ENCODE data around the gene BTNL9. TPM values are rescaled to one million over a fixed set of nuclear protein-coding genes. Genes with fewer than 3 reads are reported as not detected.

Gene BTNL9
- total and polyA plus RNA-seq, 2 of the 8 experiments (the other 6 are each of a cell fraction or from before 2014, with no cell fraction given), result 0.23 to 0.89 TPM

DNA sequence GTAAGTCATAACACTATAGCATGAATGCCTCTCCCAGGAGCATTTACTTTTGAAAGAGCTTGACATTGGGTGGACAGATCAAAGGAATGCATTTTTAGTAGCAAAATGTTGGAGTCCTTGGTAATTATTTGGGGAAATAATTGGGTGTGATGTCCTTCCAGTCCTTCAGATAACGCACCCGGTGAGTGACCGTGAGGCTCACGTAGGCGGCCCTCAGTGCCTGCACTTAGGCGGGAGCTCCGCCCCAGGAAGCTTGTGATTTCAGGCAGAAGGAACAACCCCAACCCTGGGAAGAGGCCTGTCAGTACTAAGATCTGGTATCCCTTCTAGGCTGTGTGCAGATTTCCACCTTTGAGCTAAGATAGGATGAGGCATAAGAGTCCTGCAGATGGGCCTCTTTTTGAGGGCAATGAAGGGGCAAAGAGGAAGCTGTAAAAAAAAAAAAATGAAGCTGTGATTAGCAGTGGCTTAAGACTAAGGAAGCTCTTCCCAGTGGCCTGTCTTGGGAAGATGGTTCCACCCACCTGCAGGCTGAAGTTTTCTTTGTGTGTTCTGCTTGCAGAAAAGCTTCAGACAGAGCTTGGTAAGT lies 14.9 kb downstream of the BTNL9 start (continued):
- TF ChIP-seq SP1 (IDR thresholded peaks at IDR 0.05; ENCODE audit: low read depth, low read length) (no peak), RAD21 (IDR thresholded peaks at IDR 0.05 in 1 of 2, conservative IDR thresholded peaks at IDR 0.05 in 1 of 2; ENCODE audit: low read depth in 2 of 2, low read length in 2 of 2) (no peak), RBBP5 (IDR thresholded peaks at IDR 0.05; ENCODE audit: borderline replicate concordance, low read depth, low read length) (no peak)
- TF ChIP-seq, protein P1, sequence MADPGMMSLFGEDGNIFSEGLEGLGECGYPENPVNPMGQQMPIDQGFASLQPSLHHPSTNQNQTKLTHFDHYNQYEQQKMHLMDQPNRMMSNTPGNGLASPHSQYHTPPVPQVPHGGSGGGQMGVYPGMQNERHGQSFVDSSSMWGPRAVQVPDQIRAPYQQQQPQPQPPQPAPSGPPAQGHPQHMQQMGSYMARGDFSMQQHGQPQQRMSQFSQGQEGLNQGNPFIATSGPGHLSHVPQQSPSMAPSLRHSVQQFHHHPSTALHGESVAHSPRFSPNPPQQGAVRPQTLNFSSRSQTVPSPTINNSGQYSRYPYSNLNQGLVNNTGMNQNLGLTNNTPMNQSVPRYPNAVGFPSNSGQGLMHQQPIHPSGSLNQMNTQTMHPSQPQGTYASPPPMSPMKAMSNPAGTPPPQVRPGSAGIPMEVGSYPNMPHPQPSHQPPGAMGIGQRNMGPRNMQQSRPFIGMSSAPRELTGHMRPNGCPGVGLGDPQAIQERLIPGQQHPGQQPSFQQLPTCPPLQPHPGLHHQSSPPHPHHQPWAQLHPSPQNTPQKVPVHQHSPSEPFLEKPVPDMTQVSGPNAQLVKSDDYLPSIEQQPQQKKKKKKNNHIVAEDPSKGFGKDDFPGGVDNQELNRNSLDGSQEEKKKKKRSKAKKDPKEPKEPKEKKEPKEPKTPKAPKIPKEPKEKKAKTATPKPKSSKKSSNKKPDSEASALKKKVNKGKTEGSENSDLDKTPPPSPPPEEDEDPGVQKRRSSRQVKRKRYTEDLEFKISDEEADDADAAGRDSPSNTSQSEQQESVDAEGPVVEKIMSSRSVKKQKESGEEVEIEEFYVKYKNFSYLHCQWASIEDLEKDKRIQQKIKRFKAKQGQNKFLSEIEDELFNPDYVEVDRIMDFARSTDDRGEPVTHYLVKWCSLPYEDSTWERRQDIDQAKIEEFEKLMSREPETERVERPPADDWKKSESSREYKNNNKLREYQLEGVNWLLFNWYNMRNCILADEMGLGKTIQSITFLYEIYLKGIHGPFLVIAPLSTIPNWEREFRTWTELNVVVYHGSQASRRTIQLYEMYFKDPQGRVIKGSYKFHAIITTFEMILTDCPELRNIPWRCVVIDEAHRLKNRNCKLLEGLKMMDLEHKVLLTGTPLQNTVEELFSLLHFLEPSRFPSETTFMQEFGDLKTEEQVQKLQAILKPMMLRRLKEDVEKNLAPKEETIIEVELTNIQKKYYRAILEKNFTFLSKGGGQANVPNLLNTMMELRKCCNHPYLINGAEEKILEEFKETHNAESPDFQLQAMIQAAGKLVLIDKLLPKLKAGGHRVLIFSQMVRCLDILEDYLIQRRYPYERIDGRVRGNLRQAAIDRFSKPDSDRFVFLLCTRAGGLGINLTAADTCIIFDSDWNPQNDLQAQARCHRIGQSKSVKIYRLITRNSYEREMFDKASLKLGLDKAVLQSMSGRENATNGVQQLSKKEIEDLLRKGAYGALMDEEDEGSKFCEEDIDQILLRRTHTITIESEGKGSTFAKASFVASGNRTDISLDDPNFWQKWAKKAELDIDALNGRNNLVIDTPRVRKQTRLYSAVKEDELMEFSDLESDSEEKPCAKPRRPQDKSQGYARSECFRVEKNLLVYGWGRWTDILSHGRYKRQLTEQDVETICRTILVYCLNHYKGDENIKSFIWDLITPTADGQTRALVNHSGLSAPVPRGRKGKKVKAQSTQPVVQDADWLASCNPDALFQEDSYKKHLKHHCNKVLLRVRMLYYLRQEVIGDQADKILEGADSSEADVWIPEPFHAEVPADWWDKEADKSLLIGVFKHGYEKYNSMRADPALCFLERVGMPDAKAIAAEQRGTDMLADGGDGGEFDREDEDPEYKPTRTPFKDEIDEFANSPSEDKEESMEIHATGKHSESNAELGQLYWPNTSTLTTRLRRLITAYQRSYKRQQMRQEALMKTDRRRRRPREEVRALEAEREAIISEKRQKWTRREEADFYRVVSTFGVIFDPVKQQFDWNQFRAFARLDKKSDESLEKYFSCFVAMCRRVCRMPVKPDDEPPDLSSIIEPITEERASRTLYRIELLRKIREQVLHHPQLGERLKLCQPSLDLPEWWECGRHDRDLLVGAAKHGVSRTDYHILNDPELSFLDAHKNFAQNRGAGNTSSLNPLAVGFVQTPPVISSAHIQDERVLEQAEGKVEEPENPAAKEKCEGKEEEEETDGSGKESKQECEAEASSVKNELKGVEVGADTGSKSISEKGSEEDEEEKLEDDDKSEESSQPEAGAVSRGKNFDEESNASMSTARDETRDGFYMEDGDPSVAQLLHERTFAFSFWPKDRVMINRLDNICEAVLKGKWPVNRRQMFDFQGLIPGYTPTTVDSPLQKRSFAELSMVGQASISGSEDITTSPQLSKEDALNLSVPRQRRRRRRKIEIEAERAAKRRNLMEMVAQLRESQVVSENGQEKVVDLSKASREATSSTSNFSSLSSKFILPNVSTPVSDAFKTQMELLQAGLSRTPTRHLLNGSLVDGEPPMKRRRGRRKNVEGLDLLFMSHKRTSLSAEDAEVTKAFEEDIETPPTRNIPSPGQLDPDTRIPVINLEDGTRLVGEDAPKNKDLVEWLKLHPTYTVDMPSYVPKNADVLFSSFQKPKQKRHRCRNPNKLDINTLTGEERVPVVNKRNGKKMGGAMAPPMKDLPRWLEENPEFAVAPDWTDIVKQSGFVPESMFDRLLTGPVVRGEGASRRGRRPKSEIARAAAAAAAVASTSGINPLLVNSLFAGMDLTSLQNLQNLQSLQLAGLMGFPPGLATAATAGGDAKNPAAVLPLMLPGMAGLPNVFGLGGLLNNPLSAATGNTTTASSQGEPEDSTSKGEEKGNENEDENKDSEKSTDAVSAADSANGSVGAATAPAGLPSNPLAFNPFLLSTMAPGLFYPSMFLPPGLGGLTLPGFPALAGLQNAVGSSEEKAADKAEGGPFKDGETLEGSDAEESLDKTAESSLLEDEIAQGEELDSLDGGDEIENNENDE (IDR thresholded peaks at IDR 0.05; ENCODE audit: insufficient replicate concordance, low read length), result no peak
